K562 (cell line): Measurements from ENCODE around the gene CELSR1. TPM values are rescaled to one million over a fixed set of nuclear protein-coding genes. Genes with fewer than 3 reads are reported as not detected.

Experiments
- ATAC-seq: fragments of 200-7000 bp; cut with Tn5 transposase; 3 replicates; pipeline ENCODE4 v1.9.1; 2020; ENCODE audit warnings: moderate library complexity
- BruUV-seq: library from RNA; stranded (reverse); fragments of 400-500 nt; replicated peaks from 2 replicates; lab custom pipeline; 2021; lab: Mats Ljungman, UMichigan
- CTCF ChIA-PET: fragments of 300-600 bp; formaldehyde crosslinking; extraction: SDS; loops from one replicate; lab custom pipeline; 2021; ENCODE audit warnings: low intra/inter-chr PET ratio; lab: Yijun Ruan, JAX
- POLR2A ChIA-PET: fragments of 300-600, 350-650 bp; sonication (Branson Sonifier 250); formaldehyde crosslinking; extraction: SDS; loops from one replicate; lab custom pipeline; 2021; ENCODE audit warnings: antibody characterized with exemption, inconsistent platforms; lab: Yijun Ruan, JAX
- DNase-seq, 4 experiments: peaks; one replicate each; pipeline versions ENCODE4 v3.0.0 to v3.0.0-alpha.2; 2011 to 2018; ENCODE audit warnings: low spot score in 3 of 4, mixed read lengths in 3 of 4; ENCODE audit errors: extremely low read depth in 1 of 4
- FAIRE-seq: peaks from 2 replicates; lab custom pipeline; 2011; peaks lifted over from hg19 to GRCh38; lab: Jason Lieb, UNC
- H2AFZ ChIP-seq: 2 replicates; pipeline ENCODE4 v1.6.0; 2011; ENCODE audit warnings: low read depth, low read length, control low read depth, inconsistent platforms
- H3K27ac ChIP-seq: fragments of 200-600 bp; 3 replicates; pipeline ENCODE4 v1.8.0; 2011; ENCODE audit warnings: low read depth, mild to moderate bottlenecking, control low read depth, inconsistent platforms, low read length, moderate library complexity, mixed read lengths; ENCODE audit errors: extremely low read depth
- H3K27me3 ChIP-seq, 2 experiments: fragments of 300-600 bp in 1 of 2; 2 replicates in 1 of 2; 3 replicates in 1 of 2; pipeline versions ENCODE4 v1.6.0 to v1.8.0; 2011; ENCODE audit warnings: inconsistent platforms in 2 of 2, low read length in 2 of 2, mild to moderate bottlenecking in 1 of 2, mixed read lengths in 1 of 2, moderate library complexity in 1 of 2; ENCODE audit not compliant: control insufficient read depth in 2 of 2, insufficient read depth in 2 of 2
- H3K36me3 ChIP-seq: fragments of 300-600 bp; 3 replicates; pipeline ENCODE4 v1.8.0; 2011; ENCODE audit warnings: mild to moderate bottlenecking, low read length, inconsistent platforms; ENCODE audit not compliant: control insufficient read depth, insufficient read depth
- H3K4me1 ChIP-seq, 2 experiments: fragments of 200-600 bp in 1 of 2; replicated peaks in 1 of 2; 2 replicates in 1 of 2; 3 replicates in 1 of 2; pipeline versions ENCODE4 v1.5.1 to v1.8.0; 2011; ENCODE audit warnings: inconsistent platforms in 2 of 2, low read length in 2 of 2, mild to moderate bottlenecking in 1 of 2, mixed read lengths in 1 of 2, moderate library complexity in 1 of 2; ENCODE audit not compliant: control insufficient read depth in 2 of 2, insufficient read depth in 2 of 2
- H3K4me2 ChIP-seq: 2 replicates; pipeline ENCODE4 v1.6.1; 2011; ENCODE audit warnings: low read length, control low read depth, inconsistent platforms, mixed read lengths; ENCODE audit not compliant: insufficient read depth
- H3K4me3 ChIP-seq: fragments of 200-600 bp; sonication (generic), shearing (Covaris generic); 2 replicates; pipeline ENCODE4 v1.5.1; 2016; ENCODE audit warnings: control low read depth, inconsistent platforms
- H3K79me2 ChIP-seq: fragments of 200-600 bp; 3 replicates; pipeline ENCODE4 v1.8.0; 2011; ENCODE audit warnings: low read length, inconsistent platforms; ENCODE audit not compliant: control insufficient read depth, insufficient read depth
- H3K9ac ChIP-seq, 2 experiments: 2 replicates each; pipeline versions ENCODE4 v1.6.0 to v1.6.1; 2011; ENCODE audit warnings: low read depth in 2 of 2, low read length in 2 of 2, control low read depth in 1 of 2, inconsistent platforms in 1 of 2, mild to moderate bottlenecking in 1 of 2, mixed read lengths in 1 of 2; ENCODE audit not compliant: insufficient read depth in 1 of 2
- H3K9me1 ChIP-seq: one replicate; pipeline ENCODE4 v1.6.0; 2011; ENCODE audit warnings: inconsistent platforms, mild to moderate bottlenecking, low read length, moderate library complexity; ENCODE audit not compliant: control insufficient read depth, insufficient read depth
- H3K9me3 ChIP-seq: replicated peaks from 2 replicates; pipeline ENCODE4 v1.5.1; 2011; ENCODE audit warnings: low read depth, low read length, inconsistent platforms; ENCODE audit not compliant: control insufficient read depth, insufficient read depth
- H4K20me1 ChIP-seq: replicated peaks from 2 replicates; pipeline ENCODE4 v1.6.1; 2011; ENCODE audit warnings: low read length, inconsistent platforms, mixed read lengths; ENCODE audit not compliant: control insufficient read depth, insufficient read depth
- CGGBP1 ChIP-seq: fragments of 250-450 bp; sonication (Bioruptor Pico); IDR thresholded peaks from 2 replicates; pipeline ENCODE4 v1.9.0; 2021; ENCODE audit warnings: mild to moderate bottlenecking
- CHD4 ChIP-seq: fragments of 200-600 bp; sonication (generic); IDR thresholded peaks from 3 replicates; pipeline ENCODE4 v1.6.1; 2012; ENCODE audit warnings: low read depth, mild to moderate bottlenecking, mixed read lengths, low read length, inconsistent platforms; ENCODE audit not compliant: insufficient read depth, insufficient replicate concordance, poor library complexity, severe bottlenecking
- DPF2 ChIP-seq: fragments of 450-650 bp; IDR thresholded peaks from 2 replicates; pipeline ENCODE4 v1.6.1; 2016
- GATA2 ChIP-seq: sonication (generic); formaldehyde crosslinking; IDR thresholded peaks from 2 replicates; pipeline ENCODE4 v1.4.0; 2020; ENCODE audit warnings: mild to moderate bottlenecking, missing genetic modification reagents
- GTF2B ChIP-seq: IDR thresholded peaks from 2 replicates; pipeline ENCODE4 v1.6.1; 2011; ENCODE audit not compliant: insufficient read length; ENCODE audit errors: extremely low read depth
- POLR3G ChIP-seq: IDR thresholded peaks from 2 replicates; pipeline ENCODE4 v1.6.1; 2011; ENCODE audit not compliant: insufficient read length, insufficient replicate concordance; ENCODE audit errors: extremely low read depth
- SP2 ChIP-seq: IDR thresholded peaks from 2 replicates; pipeline ENCODE4 v1.6.1; 2011; ENCODE audit warnings: mild to moderate bottlenecking, low read depth, low read length, moderate library complexity; ENCODE audit not compliant: poor library complexity, severe bottlenecking; ENCODE audit errors: extremely low read depth
- TRIM25 ChIP-seq: fragments of 450-650 bp; IDR thresholded peaks from 2 replicates; pipeline ENCODE4 v1.7.0; 2016; ENCODE audit warnings: borderline replicate concordance
- ZNF224 ChIP-seq: sonication (generic); formaldehyde crosslinking; IDR thresholded peaks from 2 replicates; pipeline ENCODE4 v1.8.0; 2022; ENCODE audit warnings: mild to moderate bottlenecking, missing genetic modification reagents
- ZNF586 ChIP-seq: fragments of 450-650 bp; formaldehyde crosslinking; conservative IDR thresholded peaks from 2 replicates; pipeline ENCODE4 v1.4.0; 2020; ENCODE audit warnings: mild to moderate bottlenecking, moderate library complexity
- WGBS: fragments of 100-300 bp; shearing (Covaris generic); methylation state at CpG from one replicate; pipeline ENCODE4 v1.1.6; 2016; ENCODE audit warnings: low coverage, mixed read lengths; ENCODE audit not compliant: insufficient coverage; ENCODE audit errors: missing lambda C conversion rate; 5-methylcytosine and 5-hydroxymethylcytosine counted together
- in situ Hi-C: fragments of 300-500 bp; cut with MboI; formaldehyde crosslinking; loops from 4 replicates; pipeline ENCODE4 v1.15.0; 2018; ENCODE audit warnings: inconsistent platforms, mixed read lengths
- intact Hi-C: fragments of 100-400 bp; cut with micrococcal nuclease; formaldehyde crosslinking; loops from 2 replicates; pipeline ENCODE4 v1.14.2; 2022
- polyA plus RNA-seq, 8 experiments: library from polyadenylated mRNA; depleted of rRNA in 4 of 8; stranded (reverse) in 5 of 8; unstranded in 3 of 8; fragments of >200 nt; fragmentation: Nextera tagmentation in 2 of 8; fragmentation: Illumina TruSeq in 1 of 8; extraction: Ambion mirVana in 2 of 8; extraction: Trizol in 1 of 8; gene quantifications; 2 replicates each; pipeline versions ENCODE4 v1.2.1 to v1.2.3, GENCODE V29; 2011 to 2014; ENCODE audit warnings: inconsistent platforms in 1 of 8, missing spikeins in 1 of 8
- total RNA-seq, 7 experiments: library from RNA; depleted of rRNA in 6 of 7; stranded (reverse); fragments of >200 nt in 6 of 7; fragmentation: Illumina TruSeq in 2 of 7; extraction: Trizol in 2 of 7; gene quantifications; 2 replicates each; pipeline versions ENCODE4 v1.2.1 to v1.2.3, GENCODE V29; 2011 to 2021; ENCODE audit warnings: low replicate concordance in 1 of 7

Gene CELSR1
- total and polyA plus RNA-seq, 9 of the 15 experiments (the other 6 are each of a cell fraction or from before 2014, with no cell fraction given), result under 0.01 to 0.09 TPM; not detected in 7

- WGBS, result 84% methylated on average over 11 of the region's 13 CpGs
- CTCF ChIA-PET, result no interaction called here
- Histone ChIP-seq H3K9me3 (no peaks in the 10 kb centered on the region), H4K20me1 (no peaks in the 10 kb centered on the region), H2AFZ (no peak overlapping the region), H3K36me3 (peaks cover 68% of the 10 kb centered on the region; the same call in 2 of the 3 replicates), H3K9ac (no peak overlapping the region), H3K27ac (no peak overlapping the region), H3K9me1 (no peaks in the 10 kb centered on the region), H3K27me3 (no peaks in the 10 kb centered on the region), H3K79me2 (no peaks in the 10 kb centered on the region)
- intact Hi-C loops, result no loop called here
- ATAC-seq (no peak), DNase-seq (no peak)
- POLR2A ChIA-PET, result no interaction called here
- BruUV-seq, result no TSS peak
- TF ChIP-seq GTF2B, result no peak
- TF ChIP-seq ZNF586 (CRISPR knock-in tag), result no peak
- no peak for TF ChIP-seq TRIM25
- no peak for TF ChIP-seq DPF2
- TF ChIP-seq POLR3G, result no peak
- no peak for TF ChIP-seq GATA2 (CRISPR knock-in tag)
- TF ChIP-seq ZNF224 (CRISPR knock-in tag), result no peak
- TF ChIP-seq CHD4, result no peak
- TF ChIP-seq SP2, result no peak
- no peak for TF ChIP-seq CGGBP1 (CRISPR knock-in tag)
- TF ChIP-seq, all 486 proteins: peak for 0
- Histone ChIP-seq H3K4me3 (no peak overlapping the region), H3K4me2 (no peak overlapping the region), H3K4me1 (no peaks in the 10 kb centered on the region)
- in situ Hi-C loops, result no loop called here
- FAIRE-seq, result no peak
Measured at GRCh38 chr22:46327691-46328465, 209.5 kb downstream of the CELSR1 start.
